K562 (cell line): Measurements from ENCODE around the gene KLF18. TPM values are rescaled to one million over a fixed set of nuclear protein-coding genes. Genes with fewer than 3 reads are reported as not detected.

ENCODE experiments used
- BCL6 ChIP-seq: fragments of 250-450 bp; sonication (Bioruptor Pico); IDR thresholded peaks from 2 replicates; pipeline ENCODE4 v1.4.0; 2020
- BHLHE40 ChIP-seq: IDR thresholded peaks from 2 replicates; pipeline ENCODE4 v1.6.1; 2011; ENCODE audit warnings: low read length, improper control_type of control experiment
- CBFB ChIP-seq: sonication (generic); formaldehyde crosslinking; IDR thresholded peaks from 2 replicates; pipeline ENCODE4 v1.4.0; 2020; ENCODE audit warnings: mild to moderate bottlenecking, missing genetic modification reagents
- KAT8 ChIP-seq: fragments of 450-650 bp; IDR thresholded peaks from 2 replicates; pipeline ENCODE4 v1.6.1; 2016; ENCODE audit warnings: low read depth, mild to moderate bottlenecking
- MCM2 ChIP-seq: fragments of 450-650 bp; IDR thresholded peaks from 2 replicates; pipeline ENCODE4 v1.6.1; 2017; ENCODE audit warnings: low read depth, mild to moderate bottlenecking
- MCM7 ChIP-seq, 2 experiments: fragments of 450-650 bp; IDR thresholded peaks; 2 replicates each; pipeline ENCODE4 v1.6.1; 2016 to 2018
- MTA3 ChIP-seq: fragments of 450-650 bp; formaldehyde crosslinking; IDR thresholded peaks from 2 replicates; pipeline ENCODE4 v1.6.1; 2017; ENCODE audit warnings: mild to moderate bottlenecking, borderline replicate concordance
- MYBL2 ChIP-seq, 2 experiments: fragments of 450-650 bp in 1 of 2; sonication (generic) in 1 of 2; formaldehyde crosslinking in 1 of 2; IDR thresholded peaks; 2 replicates each; pipeline versions ENCODE4 v1.6.1 to v1.8.1; 2017 to 2022; ENCODE audit warnings: borderline replicate concordance in 1 of 2, inconsistent platforms in 1 of 2, low read depth in 1 of 2, mild to moderate bottlenecking in 1 of 2, missing genetic modification reagents in 1 of 2, moderate library complexity in 1 of 2
- NFXL1 ChIP-seq: fragments of 450-650 bp; formaldehyde crosslinking; IDR thresholded peaks from 2 replicates; pipeline ENCODE4 v1.4.0; 2021; ENCODE audit warnings: mild to moderate bottlenecking
- SMAD2 ChIP-seq: fragments of 150-350 bp; IDR thresholded peaks from 2 replicates; pipeline ENCODE4 v1.6.1; 2014; ENCODE audit warnings: low read depth, mild to moderate bottlenecking, low read length
- ZC3H11A ChIP-seq: IDR thresholded peaks from 2 replicates; pipeline ENCODE4 v1.6.1; 2012; ENCODE audit warnings: low read depth, low read length, improper control_type of control experiment
- ZFX ChIP-seq: sonication (generic); formaldehyde crosslinking; IDR thresholded peaks from 2 replicates; pipeline ENCODE4 v1.8.0; 2022; ENCODE audit warnings: mild to moderate bottlenecking, missing genetic modification reagents, moderate library complexity
- ZNF124 ChIP-seq: sonication (generic); formaldehyde crosslinking; IDR thresholded peaks from 2 replicates; pipeline ENCODE4 v1.8.1; 2022; ENCODE audit warnings: missing genetic modification reagents
- ZNF274 ChIP-seq: IDR thresholded peaks from 2 replicates; pipeline ENCODE4 v1.6.1; 2011; ENCODE audit warnings: low read depth, mild to moderate bottlenecking, low read length, moderate library complexity, borderline replicate concordance
- ZNF76 ChIP-seq: fragments of 250-450 bp; sonication (Bioruptor Pico); IDR thresholded peaks from 2 replicates; pipeline ENCODE4 v1.4.0; 2020; ENCODE audit warnings: mild to moderate bottlenecking, moderate library complexity, borderline replicate concordance
- ZNF780A ChIP-seq: fragments of 250-450 bp; sonication (Bioruptor Pico); IDR thresholded peaks from 2 replicates; pipeline ENCODE4 v1.5.0; 2021; ENCODE audit warnings: mild to moderate bottlenecking
- ZNF785 ChIP-seq: fragments of 250-450 bp; sonication (Bioruptor Pico); IDR thresholded peaks from 2 replicates; pipeline ENCODE4 v1.4.0; 2020; ENCODE audit warnings: mild to moderate bottlenecking
- polyA plus RNA-seq, 8 experiments: library from polyadenylated mRNA; depleted of rRNA in 4 of 8; stranded (reverse) in 5 of 8; unstranded in 3 of 8; fragments of >200 nt; fragmentation: Nextera tagmentation in 2 of 8; fragmentation: Illumina TruSeq in 1 of 8; extraction: Ambion mirVana in 2 of 8; extraction: Trizol in 1 of 8; gene quantifications; 2 replicates each; pipeline versions ENCODE4 v1.2.1 to v1.2.3, GENCODE V29; 2011 to 2014; ENCODE audit warnings: inconsistent platforms in 1 of 8, missing spikeins in 1 of 8
- total RNA-seq, 7 experiments: library from RNA; depleted of rRNA in 6 of 7; stranded (reverse); fragments of >200 nt in 6 of 7; fragmentation: Illumina TruSeq in 2 of 7; extraction: Trizol in 2 of 7; gene quantifications; 2 replicates each; pipeline versions ENCODE4 v1.2.1 to v1.2.3, GENCODE V29; 2011 to 2021; ENCODE audit warnings: low replicate concordance in 1 of 7
- TF ChIP-seq, protein P1 (sequence below), 2 experiments: IDR thresholded peaks in 1 of 2; conservative IDR thresholded peaks in 1 of 2; 2 replicates each; pipeline ENCODE4 v1.6.1; 2016; ENCODE audit warnings: low read depth in 2 of 2, mild to moderate bottlenecking in 1 of 2, missing compliant biosample characterization in 1 of 2, missing genetic modification characterization in 1 of 2, moderate library complexity in 1 of 2
- TF ChIP-seq, protein P2 (sequence below): sonication (generic); formaldehyde crosslinking; IDR thresholded peaks from 2 replicates; pipeline ENCODE4 v1.8.1; 2023; ENCODE audit warnings: mild to moderate bottlenecking, missing genetic modification reagents
- TF ChIP-seq, protein P3 (sequence below): fragments of 250-450 bp; sonication (Bioruptor Pico); IDR thresholded peaks from 2 replicates; pipeline ENCODE4 v1.8.0; 2021; ENCODE audit warnings: mild to moderate bottlenecking, moderate library complexity
- TF ChIP-seq, protein P4 (sequence below): IDR thresholded peaks from 2 replicates; pipeline ENCODE4 v1.6.1; 2011; ENCODE audit not compliant: insufficient read length; ENCODE audit errors: extremely low read depth

Gene KLF18
- total and polyA plus RNA-seq, 9 of the 15 experiments (the other 6 are each of a cell fraction or from before 2014, with no cell fraction given), result not detected

DNA sequence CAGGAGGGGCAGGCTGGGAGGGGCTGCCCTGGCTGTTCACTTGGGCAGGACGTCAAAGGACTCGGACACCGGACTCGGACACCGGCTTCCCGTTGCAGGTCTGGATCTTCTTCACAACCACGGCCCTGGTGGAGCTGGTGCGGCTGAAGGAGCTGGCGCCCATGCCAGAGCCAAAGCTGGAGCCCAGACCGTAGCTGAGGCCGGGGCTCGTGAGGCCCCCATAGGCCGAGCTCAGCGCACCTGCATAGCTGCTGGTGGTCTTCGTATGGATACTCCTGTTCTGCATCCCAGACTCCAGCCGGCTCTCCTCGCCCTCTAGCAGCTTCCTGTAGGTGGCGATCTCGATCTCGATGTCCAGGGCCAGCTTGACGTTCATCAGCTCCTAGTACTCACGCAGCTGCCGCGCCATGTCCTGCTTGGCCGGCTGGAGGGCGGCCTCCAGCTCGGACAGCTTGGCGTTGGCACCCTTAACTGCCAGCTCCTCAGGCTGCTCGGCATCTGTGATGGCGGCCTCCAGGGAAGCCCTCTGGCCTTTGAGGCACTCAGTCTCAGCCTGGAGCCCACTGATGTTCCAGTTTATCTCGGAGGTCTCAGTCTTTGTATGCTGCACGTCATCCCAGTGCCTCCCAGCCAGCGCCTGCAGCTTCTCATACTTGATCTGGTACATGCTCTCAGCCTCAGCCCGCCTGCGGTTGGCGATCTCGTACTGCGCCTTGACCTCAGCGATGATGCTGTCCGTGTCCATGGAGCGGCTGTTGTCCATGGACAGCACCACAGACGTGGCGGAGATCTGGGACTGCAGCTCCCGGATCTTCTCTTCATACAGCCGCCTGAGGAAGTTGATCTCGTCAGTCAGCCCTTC is 37.9 kb downstream of the KLF18 start (continued):
- TF ChIP-seq, protein P1, sequence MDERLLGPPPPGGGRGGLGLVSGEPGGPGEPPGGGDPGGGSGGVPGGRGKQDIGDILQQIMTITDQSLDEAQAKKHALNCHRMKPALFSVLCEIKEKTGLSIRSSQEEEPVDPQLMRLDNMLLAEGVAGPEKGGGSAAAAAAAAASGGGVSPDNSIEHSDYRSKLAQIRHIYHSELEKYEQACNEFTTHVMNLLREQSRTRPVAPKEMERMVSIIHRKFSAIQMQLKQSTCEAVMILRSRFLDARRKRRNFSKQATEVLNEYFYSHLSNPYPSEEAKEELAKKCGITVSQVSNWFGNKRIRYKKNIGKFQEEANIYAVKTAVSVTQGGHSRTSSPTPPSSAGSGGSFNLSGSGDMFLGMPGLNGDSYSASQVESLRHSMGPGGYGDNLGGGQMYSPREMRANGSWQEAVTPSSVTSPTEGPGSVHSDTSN (CRISPR knock-in tag; IDR thresholded peaks at IDR 0.05; ENCODE audit: low read depth), result no peak
- TF ChIP-seq, protein P1 (tag; conservative IDR thresholded peaks at IDR 0.05; ENCODE audit: low read depth), result no peak
- TF ChIP-seq CBFB, result no peak
- TF ChIP-seq ZNF274, result no peak
- no peak for TF ChIP-seq BHLHE40
- TF ChIP-seq MYBL2 (IDR thresholded peaks at IDR 0.05; ENCODE audit: low read depth), result no peak
- 0 out of 2 replicates have a peak, but pooled peaks have one; percentile 54 for TF ChIP-seq MYBL2 (CRISPR knock-in tag; IDR thresholded peaks at IDR 0.05; ENCODE audit: borderline replicate concordance)
- TF ChIP-seq MCM7 (IDR thresholded peaks at IDR 0.05), result no peak
- TF ChIP-seq, protein P2, sequence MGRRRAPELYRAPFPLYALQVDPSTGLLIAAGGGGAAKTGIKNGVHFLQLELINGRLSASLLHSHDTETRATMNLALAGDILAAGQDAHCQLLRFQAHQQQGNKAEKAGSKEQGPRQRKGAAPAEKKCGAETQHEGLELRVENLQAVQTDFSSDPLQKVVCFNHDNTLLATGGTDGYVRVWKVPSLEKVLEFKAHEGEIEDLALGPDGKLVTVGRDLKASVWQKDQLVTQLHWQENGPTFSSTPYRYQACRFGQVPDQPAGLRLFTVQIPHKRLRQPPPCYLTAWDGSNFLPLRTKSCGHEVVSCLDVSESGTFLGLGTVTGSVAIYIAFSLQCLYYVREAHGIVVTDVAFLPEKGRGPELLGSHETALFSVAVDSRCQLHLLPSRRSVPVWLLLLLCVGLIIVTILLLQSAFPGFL (CRISPR knock-in tag), result no peak
- no peak for TF ChIP-seq MTA3
- no peak for TF ChIP-seq ZFX
- TF ChIP-seq SMAD2, result no peak
- no peak for TF ChIP-seq ZNF76
- no peak for TF ChIP-seq ZNF785 (CRISPR knock-in tag)
- TF ChIP-seq, protein P3, sequence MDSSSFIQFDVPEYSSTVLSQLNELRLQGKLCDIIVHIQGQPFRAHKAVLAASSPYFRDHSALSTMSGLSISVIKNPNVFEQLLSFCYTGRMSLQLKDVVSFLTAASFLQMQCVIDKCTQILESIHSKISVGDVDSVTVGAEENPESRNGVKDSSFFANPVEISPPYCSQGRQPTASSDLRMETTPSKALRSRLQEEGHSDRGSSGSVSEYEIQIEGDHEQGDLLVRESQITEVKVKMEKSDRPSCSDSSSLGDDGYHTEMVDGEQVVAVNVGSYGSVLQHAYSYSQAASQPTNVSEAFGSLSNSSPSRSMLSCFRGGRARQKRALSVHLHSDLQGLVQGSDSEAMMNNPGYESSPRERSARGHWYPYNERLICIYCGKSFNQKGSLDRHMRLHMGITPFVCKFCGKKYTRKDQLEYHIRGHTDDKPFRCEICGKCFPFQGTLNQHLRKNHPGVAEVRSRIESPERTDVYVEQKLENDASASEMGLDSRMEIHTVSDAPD, result no peak
- no peak for TF ChIP-seq BCL6 (CRISPR knock-in tag)
- TF ChIP-seq ZNF780A, result no peak
- TF ChIP-seq, protein P4, sequence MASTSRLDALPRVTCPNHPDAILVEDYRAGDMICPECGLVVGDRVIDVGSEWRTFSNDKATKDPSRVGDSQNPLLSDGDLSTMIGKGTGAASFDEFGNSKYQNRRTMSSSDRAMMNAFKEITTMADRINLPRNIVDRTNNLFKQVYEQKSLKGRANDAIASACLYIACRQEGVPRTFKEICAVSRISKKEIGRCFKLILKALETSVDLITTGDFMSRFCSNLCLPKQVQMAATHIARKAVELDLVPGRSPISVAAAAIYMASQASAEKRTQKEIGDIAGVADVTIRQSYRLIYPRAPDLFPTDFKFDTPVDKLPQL, result no peak
- no peak for TF ChIP-seq ZC3H11A
- no peak for TF ChIP-seq KAT8
- no peak for TF ChIP-seq MCM2
- no peak for TF ChIP-seq ZNF124
- no peak for TF ChIP-seq NFXL1 (CRISPR knock-in tag)
